CD14-positive monocyte (primary cell): ENCODE data around the gene YBX3. TPM values are rescaled to one million over a fixed set of nuclear protein-coding genes. Genes with fewer than 3 reads are reported as not detected.

Source experiments
- DNase-seq, 3 donors: peaks; one replicate each; pipeline ENCODE4 v3.0.0-alpha.2; 2011 to 2022
- H2AFZ ChIP-seq: 2 replicates; pipeline ENCODE4 v1.6.0; 2012; ENCODE audit warnings: mild to moderate bottlenecking, low read depth, low read length, inconsistent platforms; ENCODE audit not compliant: insufficient read depth, poor library complexity, severe bottlenecking
- H3K27ac ChIP-seq, 2 donors: 1 replicate in 1 of 2; 2 replicates in 1 of 2; pipeline ENCODE4 v1.5.1; 2012 to 2013; ENCODE audit warnings: low read length in 2 of 2, control low read depth in 1 of 2, inconsistent platforms in 1 of 2, low read depth in 1 of 2, mild to moderate bottlenecking in 1 of 2
- H3K27me3 ChIP-seq, 2 donors: one replicate each; pipeline versions ENCODE4 v1.6.0 to v1.6.1; 2011 to 2013; ENCODE audit warnings: low read length in 2 of 2; ENCODE audit not compliant: control insufficient read depth in 2 of 2, insufficient read depth in 2 of 2
- H3K36me3 ChIP-seq, 2 donors: replicated peaks in 1 of 2; 1 replicate in 1 of 2; 2 replicates in 1 of 2; pipeline versions ENCODE4 v1.5.1 to v1.6.1; 2012 to 2013; ENCODE audit warnings: low read length in 2 of 2, control low read depth in 1 of 2, inconsistent platforms in 1 of 2, mild to moderate bottlenecking in 1 of 2; ENCODE audit not compliant: insufficient read depth in 2 of 2, control insufficient read depth in 1 of 2
- H3K4me1 ChIP-seq, 2 donors: 1 replicate in 1 of 2; 2 replicates in 1 of 2; pipeline versions ENCODE4 v1.5.1 to v1.6.1; 2012 to 2013; ENCODE audit warnings: low read length in 2 of 2, control low read depth in 1 of 2, inconsistent platforms in 1 of 2, mild to moderate bottlenecking in 1 of 2, moderate library complexity in 1 of 2; ENCODE audit not compliant: insufficient read depth in 2 of 2, control insufficient read depth in 1 of 2
- H3K4me2 ChIP-seq: replicated peaks from 2 replicates; pipeline ENCODE3; 2012; ENCODE audit warnings: low read length, moderate library complexity, mild to moderate bottlenecking; ENCODE audit not compliant: poor library complexity, severe bottlenecking; ENCODE audit errors: extremely low read depth
- H3K4me3 ChIP-seq, 3 experiments: fragments of 200-600 bp in 1 of 3; sonication (generic) in 1 of 3; replicated peaks in 1 of 3; 1 replicate in 2 of 3; 2 replicates in 1 of 3; pipeline ENCODE4 v1.5.1; 2011 to 2013; ENCODE audit warnings: low read length in 3 of 3, mild to moderate bottlenecking in 3 of 3, control low read depth in 2 of 3, low read depth in 2 of 3, inconsistent platforms in 1 of 3, moderate library complexity in 1 of 3
- H3K79me2 ChIP-seq: 2 replicates; pipeline ENCODE4 v1.6.0; 2012; ENCODE audit warnings: mild to moderate bottlenecking, control low read depth, inconsistent platforms, low read length, moderate library complexity; ENCODE audit not compliant: insufficient read depth
- H3K9ac ChIP-seq: 2 replicates; pipeline ENCODE4 v1.6.0; 2017; ENCODE audit warnings: low read length, mild to moderate bottlenecking; ENCODE audit not compliant: insufficient read depth, poor library complexity, severe bottlenecking
- H3K9me3 ChIP-seq, 2 donors: replicated peaks in 1 of 2; 1 replicate in 1 of 2; 2 replicates in 1 of 2; pipeline versions ENCODE4 v1.5.1 to v1.6.1; 2012 to 2013; ENCODE audit warnings: low read length in 2 of 2, control low read depth in 1 of 2; ENCODE audit not compliant: control insufficient read depth in 1 of 2, insufficient read depth in 1 of 2
- H4K20me1 ChIP-seq: 2 replicates; pipeline ENCODE4 v1.6.0; 2012; ENCODE audit warnings: mild to moderate bottlenecking, low read length, control low read depth, moderate library complexity; ENCODE audit not compliant: insufficient read depth
- H3K27ac Mint-ChIP-seq, 7 donors: one replicate each; pipeline ENCODE4 v1.8.0; 2020; ENCODE audit warnings: mild to moderate bottlenecking in 7 of 7, mixed read lengths in 7 of 7, moderate library complexity in 6 of 7, inconsistent platforms in 2 of 7
- H3K27me3 Mint-ChIP-seq, 3 donors: one replicate each; pipeline ENCODE4 v1.8.0; 2021 to 2022; ENCODE audit warnings: low read depth in 3 of 3, mild to moderate bottlenecking in 3 of 3, mixed read lengths in 3 of 3, moderate library complexity in 3 of 3, inconsistent platforms in 1 of 3
- H3K36me3 Mint-ChIP-seq, 2 donors: one replicate each; pipeline ENCODE4 v1.8.0; 2020; ENCODE audit warnings: mixed read lengths in 2 of 2, inconsistent platforms in 1 of 2, mild to moderate bottlenecking in 1 of 2
- H3K4me1 Mint-ChIP-seq: one replicate; pipeline ENCODE4 v1.8.0; 2020; ENCODE audit warnings: mild to moderate bottlenecking, mixed read lengths
- H3K4me3 Mint-ChIP-seq, 2 donors: one replicate each; pipeline ENCODE4 v1.8.0; 2020; ENCODE audit warnings: mild to moderate bottlenecking in 2 of 2, mixed read lengths in 2 of 2, moderate library complexity in 1 of 2
- H3K9me3 Mint-ChIP-seq, 7 donors: one replicate each; pipeline ENCODE4 v1.8.0; 2020 to 2022; ENCODE audit warnings: mixed read lengths in 7 of 7, mild to moderate bottlenecking in 6 of 7, moderate library complexity in 6 of 7, inconsistent platforms in 2 of 7
- WGBS: methylation state at CpG from one replicate; pipeline ENCODE4 v1.1.5; 2013; ENCODE audit warnings: missing lambda C conversion rate; ENCODE audit not compliant: insufficient coverage; 5-methylcytosine and 5-hydroxymethylcytosine counted together
- intact Hi-C, 2 donors: fragments of 100-400 bp; cut with micrococcal nuclease; formaldehyde crosslinking; loops; one replicate each; pipeline versions ENCODE4 v1.15.0 to v1.15.1; 2023
- polyA plus RNA-seq, 3 donors: library from polyadenylated mRNA; depleted of rRNA in 1 of 3; unstranded in 2 of 3; stranded (reverse) in 1 of 3; fragments of 300-500 nt in 2 of 3; fragments of >200 nt in 1 of 3; fragmentation: Illumina TruSeq in 2 of 3; gene quantifications; 1 replicate in 2 of 3; 2 replicates in 1 of 3; pipeline ENCODE4 v1.2.3, GENCODE V29; 2012 to 2021
- TF ChIP-seq, protein P1 (sequence below): fragments of 200-600 bp; IDR thresholded peaks from one replicate; pipeline ENCODE4 v1.8.0; 2022; ENCODE audit warnings: antibody characterized with exemption, mild to moderate bottlenecking

Gene YBX3
- polyA plus RNA-seq, 3 donors = 104 to 203 (median 131) TPM

DNA sequence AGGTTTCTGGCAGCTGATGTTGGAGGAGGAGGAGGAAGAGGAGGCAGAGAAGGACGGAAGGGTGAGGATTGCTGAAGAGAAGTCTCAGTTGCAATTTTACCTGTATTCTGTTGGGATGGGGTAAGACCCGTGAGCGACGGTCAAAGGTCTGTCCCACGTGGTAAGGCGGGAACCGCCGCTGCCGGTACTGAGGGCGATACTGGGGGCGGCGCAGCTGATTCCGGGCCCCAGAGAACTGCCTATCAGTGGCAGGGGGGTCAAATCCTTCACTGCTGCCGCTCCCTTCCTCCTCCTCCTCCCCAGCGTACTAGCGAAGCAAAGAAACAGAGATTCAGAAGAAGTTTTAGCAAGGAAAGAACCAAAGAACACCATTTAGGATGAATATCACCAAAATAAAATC lies 13.3 kb downstream of the YBX3 start:
- H3K36me3 Mint-ChIP-seq = peaks cover 71 to 88% of the 10 kb centered on the region in 2 donors
- no peaks in the 10 kb centered on the region for H3K27me3 ChIP-seq
- intact Hi-C loops = no loop called here
- no peak overlapping the region for H3K4me3 ChIP-seq
- H3K27ac ChIP-seq = no peak overlapping the region
- H3K9me3 ChIP-seq = no peaks in the 10 kb centered on the region
- no peak overlapping the region for H3K9ac ChIP-seq
- WGBS = 100% methylated on average over 15 of the region's 16 CpGs
- no peak overlapping the region for H3K4me2 ChIP-seq
- H3K27ac Mint-ChIP-seq = no peak overlapping the region
- no peaks in the 10 kb centered on the region for H3K4me1 Mint-ChIP-seq
- no peak for DNase-seq
- H3K36me3 ChIP-seq = peaks cover 79 to 91% of the 10 kb centered on the region in 2 donors
- no peaks in the 10 kb centered on the region for H3K4me1 ChIP-seq
- H3K79me2 ChIP-seq = no peaks in the 10 kb centered on the region
- no peak overlapping the region for H2AFZ ChIP-seq
- H3K9me3 Mint-ChIP-seq = no peaks in the 10 kb centered on the region
- TF ChIP-seq, protein P1, sequence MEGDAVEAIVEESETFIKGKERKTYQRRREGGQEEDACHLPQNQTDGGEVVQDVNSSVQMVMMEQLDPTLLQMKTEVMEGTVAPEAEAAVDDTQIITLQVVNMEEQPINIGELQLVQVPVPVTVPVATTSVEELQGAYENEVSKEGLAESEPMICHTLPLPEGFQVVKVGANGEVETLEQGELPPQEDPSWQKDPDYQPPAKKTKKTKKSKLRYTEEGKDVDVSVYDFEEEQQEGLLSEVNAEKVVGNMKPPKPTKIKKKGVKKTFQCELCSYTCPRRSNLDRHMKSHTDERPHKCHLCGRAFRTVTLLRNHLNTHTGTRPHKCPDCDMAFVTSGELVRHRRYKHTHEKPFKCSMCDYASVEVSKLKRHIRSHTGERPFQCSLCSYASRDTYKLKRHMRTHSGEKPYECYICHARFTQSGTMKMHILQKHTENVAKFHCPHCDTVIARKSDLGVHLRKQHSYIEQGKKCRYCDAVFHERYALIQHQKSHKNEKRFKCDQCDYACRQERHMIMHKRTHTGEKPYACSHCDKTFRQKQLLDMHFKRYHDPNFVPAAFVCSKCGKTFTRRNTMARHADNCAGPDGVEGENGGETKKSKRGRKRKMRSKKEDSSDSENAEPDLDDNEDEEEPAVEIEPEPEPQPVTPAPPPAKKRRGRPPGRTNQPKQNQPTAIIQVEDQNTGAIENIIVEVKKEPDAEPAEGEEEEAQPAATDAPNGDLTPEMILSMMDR = no peak
- H4K20me1 ChIP-seq = peaks cover 40% of the 10 kb centered on the region
- no peaks in the 10 kb centered on the region for H3K27me3 Mint-ChIP-seq
- H3K4me3 Mint-ChIP-seq = no peak overlapping the region

DNA sequence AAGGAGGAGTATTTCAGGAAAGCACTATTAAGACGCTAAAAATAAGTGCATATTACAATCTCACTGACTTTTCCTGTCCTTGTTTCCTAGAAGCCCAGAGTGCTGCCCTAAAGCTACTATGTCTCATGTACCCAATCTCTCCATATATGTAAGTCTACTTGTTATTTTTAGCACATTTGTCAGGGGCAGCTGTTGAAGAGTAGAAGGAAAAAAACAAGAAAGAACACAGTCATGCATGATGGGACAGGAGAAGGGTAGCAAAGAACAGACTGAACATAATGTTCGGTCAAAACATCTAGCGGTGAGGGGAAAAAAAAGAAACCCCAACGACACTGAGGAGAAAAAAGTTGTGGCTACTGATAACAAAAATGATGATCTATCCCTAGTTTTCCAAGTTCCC lies 14.3 kb downstream of the YBX3 start:
- Histone ChIP-seq H3K4me2 (no peak overlapping the region), H3K9me3 (no peaks in the 10 kb centered on the region), H2AFZ (no peak overlapping the region), H4K20me1 (peaks cover 37% of the 10 kb centered on the region), H3K27ac (no peak overlapping the region), H3K36me3 (peaks cover 76 to 91% of the 10 kb centered on the region in 2 donors), H3K4me1 (no peaks in the 10 kb centered on the region), H3K79me2 (no peaks in the 10 kb centered on the region), H3K4me3 (no peak overlapping the region), H3K27me3 (no peaks in the 10 kb centered on the region), H3K9ac (no peak overlapping the region)
- Mint-ChIP-seq H3K36me3 (peaks cover 75 to 88% of the 10 kb centered on the region in 2 donors), H3K4me3 (no peak overlapping the region), H3K9me3 (no peaks in the 10 kb centered on the region), H3K27me3 (no peaks in the 10 kb centered on the region), H3K4me1 (no peaks in the 10 kb centered on the region), H3K27ac (no peak overlapping the region)
- TF ChIP-seq, protein P1 = no peak
- no CpG with 5 or more reads among the region's 4 CpGs for WGBS
- DNase-seq = no peak
- intact Hi-C loops = no loop called here
